Smooth muscle cell (in vitro differentiated cells): Measurements from ENCODE around the gene OR2AG1. TPM values are rescaled to one million over a fixed set of nuclear protein-coding genes. Genes with fewer than 3 reads are reported as not detected.

Source experiments
- DNase-seq: peaks from one replicate; lab custom pipeline; 2025; ENCODE audit not compliant: unreplicated experiment; lab: John Stamatoyannopoulos, UW
- H2AFZ ChIP-seq: fragments of 200-600 bp; sonication (generic); 2 replicates; pipeline ENCODE4 v1.6.0; 2016; ENCODE audit warnings: antibody characterized with exemption, low read depth, mild to moderate bottlenecking
- H3F3A ChIP-seq: fragments of 200-600 bp; sonication (generic); 2 replicates; pipeline ENCODE4 v1.6.0; 2017; ENCODE audit warnings: antibody characterized with exemption, low read depth
- H3K27ac ChIP-seq: fragments of 200-600 bp; sonication (generic); 2 replicates; pipeline ENCODE4 v1.5.1; 2016; ENCODE audit warnings: low read depth, mild to moderate bottlenecking
- H3K27me3 ChIP-seq: fragments of 200-600 bp; sonication (generic); 2 replicates; pipeline ENCODE4 v1.6.1; 2016; ENCODE audit warnings: low read depth, mild to moderate bottlenecking
- H3K36me3 ChIP-seq: fragments of 200-600 bp; sonication (generic); 2 replicates; pipeline ENCODE4 v1.5.1; 2016; ENCODE audit warnings: low read depth
- H3K4me1 ChIP-seq: fragments of 200-600 bp; sonication (generic); 2 replicates; pipeline ENCODE4 v1.5.1; 2016; ENCODE audit warnings: low read depth
- H3K4me2 ChIP-seq: fragments of 200-600 bp; sonication (generic); 2 replicates; pipeline ENCODE4 v1.6.0; 2016; ENCODE audit warnings: mild to moderate bottlenecking
- H3K4me3 ChIP-seq: fragments of 200-600 bp; sonication (generic); 2 replicates; pipeline ENCODE4 v1.5.1; 2016; ENCODE audit warnings: mild to moderate bottlenecking
- H3K79me2 ChIP-seq: fragments of 200-600 bp; sonication (generic); 2 replicates; pipeline ENCODE4 v1.6.0; 2016; ENCODE audit warnings: low read depth, mild to moderate bottlenecking
- H3K9ac ChIP-seq: fragments of 200-600 bp; sonication (generic); 2 replicates; pipeline ENCODE4 v1.6.0; 2016; ENCODE audit warnings: low read depth
- H3K9me3 ChIP-seq: fragments of 200-600 bp; sonication (generic); replicated peaks from 2 replicates; pipeline ENCODE4 v1.5.1; 2016; ENCODE audit warnings: low read depth
- H4K20me1 ChIP-seq: fragments of 200-600 bp; sonication (generic); 2 replicates; pipeline ENCODE4 v1.6.0; 2016; ENCODE audit warnings: low read depth
- CTCF ChIP-seq: fragments of 200-600 bp; sonication (generic); IDR thresholded peaks from 2 replicates; pipeline ENCODE4 v1.5.1; 2017; ENCODE audit warnings: borderline replicate concordance, mild to moderate bottlenecking, antibody characterized with exemption; ENCODE audit not compliant: insufficient read depth, poor library complexity, severe bottlenecking
- WGBS: methylation state at CpG from one replicate; pipeline ENCODE4 v1.1.7; 2016; ENCODE audit warnings: low lambda C conversion rate; 5-methylcytosine and 5-hydroxymethylcytosine counted together
- polyA plus RNA-seq: library from polyadenylated mRNA; unstranded; fragments of >200 nt; fragmentation: Nextera tagmentation; extraction: Ambion mirVana; gene quantifications from 2 replicates; pipeline ENCODE4 v1.2.1, GENCODE V29; 2016
- total RNA-seq: library from RNA; depleted of rRNA; stranded (reverse); fragments of >200 nt; gene quantifications from 2 replicates; pipeline ENCODE4 v1.2.3, GENCODE V29; 2014

OR2AG1 gene
- total and polyA plus RNA-seq, 2 experiments from 2014 or later, result not detected

GRCh38 chr11:6746626-6747025 is 36.2 kb upstream of the OR2AG1 start:
- no peak for TF ChIP-seq CTCF
- Histone ChIP-seq H3K36me3 (no peaks in the 10 kb centered on the region), H3K27me3 (no peaks in the 10 kb centered on the region), H3K27ac (no peak overlapping the region), H2AFZ (no peak overlapping the region), H3F3A (no peaks in the 10 kb centered on the region), H3K79me2 (no peaks in the 10 kb centered on the region), H3K4me1 (no peaks in the 10 kb centered on the region), H3K4me3 (no peak overlapping the region), H3K9ac (no peak overlapping the region), H3K9me3 (no peaks in the 10 kb centered on the region), H4K20me1 (no peaks in the 10 kb centered on the region), H3K4me2 (no peak overlapping the region)
- 89% methylated on average over 1 of the region's 1 CpG for WGBS
- no peak for DNase-seq

GRCh38 chr11:6747097-6747668 is 35.6 kb upstream of the OR2AG1 start:
- Histone ChIP-seq H3K4me3 (no peak overlapping the region), H3K9ac (no peak overlapping the region), H3K27ac (no peak overlapping the region), H3K4me2 (no peak overlapping the region), H3F3A (no peaks in the 10 kb centered on the region), H4K20me1 (no peaks in the 10 kb centered on the region), H3K79me2 (no peaks in the 10 kb centered on the region), H2AFZ (no peak overlapping the region), H3K36me3 (no peaks in the 10 kb centered on the region), H3K4me1 (no peaks in the 10 kb centered on the region), H3K27me3 (no peaks in the 10 kb centered on the region), H3K9me3 (no peaks in the 10 kb centered on the region)
- DNase-seq, result no peak
- TF ChIP-seq CTCF, result no peak
- 84% methylated on average over 3 of the region's 3 CpGs for WGBS

GRCh38 chr11:6755303-6755952 is 27.4 kb upstream of the OR2AG1 start:
- no peak overlapping the region for H3K27ac ChIP-seq
- peak; percentile 87 for TF ChIP-seq CTCF
- H3K79me2 ChIP-seq, result no peaks in the 10 kb centered on the region
- no peaks in the 10 kb centered on the region for H3K9me3 ChIP-seq
- 8% methylated on average over 5 of the region's 5 CpGs for WGBS
- no peak overlapping the region for H3K4me3 ChIP-seq
- H3K4me2 ChIP-seq, result no peak overlapping the region
- H2AFZ ChIP-seq, result no peak overlapping the region
- no peaks in the 10 kb centered on the region for H3K36me3 ChIP-seq
- H3F3A ChIP-seq, result no peaks in the 10 kb centered on the region
- DNase-seq, result no peak
- H3K4me1 ChIP-seq, result no peaks in the 10 kb centered on the region
- H4K20me1 ChIP-seq, result no peaks in the 10 kb centered on the region
- H3K27me3 ChIP-seq, result no peaks in the 10 kb centered on the region
- H3K9ac ChIP-seq, result no peak overlapping the region

- no peak for TF ChIP-seq CTCF
- 95% methylated on average over 1 of the region's 1 CpG for WGBS
- no peak overlapping the region for H3K4me2 ChIP-seq
- no peaks in the 10 kb centered on the region for H3K79me2 ChIP-seq
- H3K36me3 ChIP-seq, result no peaks in the 10 kb centered on the region
- no peaks in the 10 kb centered on the region for H3K9me3 ChIP-seq
- no peak for DNase-seq
- H3K9ac ChIP-seq, result no peak overlapping the region
- no peaks in the 10 kb centered on the region for H4K20me1 ChIP-seq
- no peaks in the 10 kb centered on the region for H3K4me1 ChIP-seq
- no peaks in the 10 kb centered on the region for H3F3A ChIP-seq
- H3K27ac ChIP-seq, result no peak overlapping the region
- no peak overlapping the region for H3K4me3 ChIP-seq
- no peaks in the 10 kb centered on the region for H3K27me3 ChIP-seq
- no peak overlapping the region for H2AFZ ChIP-seq
Observed at GRCh38 chr11:6755953-6756347, 26.9 kb upstream of the OR2AG1 start.
